Lung (tissue), 12 donors: ENCODE results near the gene HIBCH. TPM values are rescaled to one million over a fixed set of nuclear protein-coding genes. Genes with fewer than 3 reads are reported as not detected.

Experiments
- ATAC-seq: fragments of 200-7000 bp; cut with Tn5 transposase; one replicate; pipeline ENCODE4 v1.9.1; 2020; ENCODE audit warnings: moderate number of reproducible peaks; ENCODE audit not compliant: insufficient read depth, low FRiP score
- DNase-seq, 3 donors: peaks; one replicate each; pipeline ENCODE4 v3.0.0-alpha.2; 2013 to 2017
- H3K27ac ChIP-seq, 2 donors: one replicate each; pipeline ENCODE4 v1.5.1; 2013; ENCODE audit warnings: mild to moderate bottlenecking in 2 of 2, moderate library complexity in 2 of 2, control low read depth in 1 of 2, inconsistent platforms in 1 of 2, low read depth in 1 of 2, low read length in 1 of 2
- H3K27me3 ChIP-seq, 3 donors: one replicate each; pipeline ENCODE4 v1.5.1; 2013; ENCODE audit warnings: low read length in 2 of 3; ENCODE audit not compliant: control insufficient read depth in 3 of 3, insufficient read depth in 3 of 3
- H3K36me3 ChIP-seq, 4 donors: one replicate each; pipeline ENCODE4 v1.5.1; 2013; ENCODE audit warnings: low read length in 4 of 4, mild to moderate bottlenecking in 1 of 4, moderate library complexity in 1 of 4; ENCODE audit not compliant: control insufficient read depth in 4 of 4, insufficient read depth in 4 of 4
- H3K4me1 ChIP-seq, 5 donors: one replicate each; pipeline ENCODE4 v1.5.1; 2013; ENCODE audit warnings: low read length in 5 of 5, mild to moderate bottlenecking in 2 of 5, moderate library complexity in 1 of 5; ENCODE audit not compliant: control insufficient read depth in 5 of 5, insufficient read depth in 5 of 5
- H3K4me3 ChIP-seq: one replicate; pipeline ENCODE4 v1.5.1; 2013; ENCODE audit warnings: mild to moderate bottlenecking, control low read depth, moderate library complexity
- H3K9ac ChIP-seq, 2 donors: one replicate each; pipeline ENCODE4 v1.5.1; 2013; ENCODE audit warnings: low read length in 2 of 2, control low read depth in 1 of 2; ENCODE audit not compliant: insufficient read depth in 1 of 2
- H3K9me3 ChIP-seq, 4 donors: one replicate each; pipeline ENCODE4 v1.5.1; 2013; ENCODE audit warnings: low read length in 3 of 4, mild to moderate bottlenecking in 1 of 4, moderate library complexity in 1 of 4; ENCODE audit not compliant: control insufficient read depth in 4 of 4, insufficient read depth in 3 of 4
- CTCF ChIP-seq: IDR thresholded peaks from 2 replicates; pipeline ENCODE4 v1.5.1; 2012; ENCODE audit warnings: mild to moderate bottlenecking; ENCODE audit errors: control extremely low read depth, extremely low read depth
- WGBS, 2 donors: extraction: QIAGEN DNeasy Blood & Tissue Kit; methylation state at CpG; one replicate each; pipeline ENCODE4 v1.1.7; 2013; 5-methylcytosine and 5-hydroxymethylcytosine counted together
- polyA plus RNA-seq, 2 donors: library from polyadenylated mRNA; stranded (reverse); fragments of 200-250 nt; gene quantifications; one replicate each; pipeline ENCODE4 v1.2.1, GENCODE V29; 2013
- total RNA-seq, 2 donors: library from RNA; depleted of rRNA in 1 of 2; stranded (reverse); fragments of >200 nt in 1 of 2; gene quantifications; one replicate each; pipeline ENCODE4 v1.2.1, GENCODE V29; 2014 to 2021
- donor health status: control.
- donor health status: control.
- donor health status: Bipolar disorder and iron deficiency.
- donor health status: healthy.
- donor health status: DM: yes; HTN: yes; CAD: no.

HIBCH gene
- total and polyA plus RNA-seq, 4 donors: 14.2 to 50.0 (median 17.9) TPM

DNA sequence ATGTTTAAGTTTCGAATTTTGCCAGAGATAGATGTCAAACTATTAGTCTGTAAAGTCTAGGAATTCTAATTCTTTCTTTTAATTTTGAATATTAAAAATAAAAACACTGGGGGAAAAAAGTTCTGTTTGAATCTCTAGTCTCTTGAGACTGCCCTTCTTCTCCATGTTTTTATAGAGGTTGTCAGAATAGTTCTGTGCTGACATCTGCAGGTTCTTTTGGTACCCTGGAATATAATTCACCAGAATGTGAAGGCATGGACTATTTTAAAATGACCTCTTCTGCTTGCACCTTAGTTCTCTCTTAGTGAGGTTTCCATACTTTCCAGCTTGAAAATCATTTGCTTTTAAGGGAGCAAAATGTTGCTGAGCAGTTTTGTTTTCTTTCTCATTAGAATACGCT, 136.1 kb downstream of the HIBCH start:
- DNase-seq (no peak), ATAC-seq (no peak)
- no peaks in the 10 kb centered on the region for H3K36me3 ChIP-seq
- no peak overlapping the region for H3K4me3 ChIP-seq
- no peaks in the 10 kb centered on the region for H3K27me3 ChIP-seq
- no peak overlapping the region for H3K27ac ChIP-seq
- H3K9me3 ChIP-seq: no peaks in the 10 kb centered on the region
- TF ChIP-seq CTCF: no peak
- H3K4me1 ChIP-seq: peaks cover 0 to 13% (median 5%) of the 10 kb centered on the region in 5 donors
- no peak overlapping the region for H3K9ac ChIP-seq
- 64 to 91% methylated on average over 2 of the region's 2 CpGs for WGBS, 2 donors

GRCh38 chr2:190182071-190182524, 137.5 kb downstream of the HIBCH start:
- Histone ChIP-seq H3K36me3 (no peaks in the 10 kb centered on the region), H3K27ac (no peak overlapping the region), H3K4me1 (peaks cover 0 to 13% (median 5%) of the 10 kb centered on the region in 5 donors), H3K4me3 (no peak overlapping the region), H3K9me3 (no peaks in the 10 kb centered on the region), H3K9ac (no peak overlapping the region), H3K27me3 (no peaks in the 10 kb centered on the region)
- DNase-seq: no peak
- WGBS, 2 donors: 52 to 64% methylated on average over 3 of the region's 3 CpGs
- no peak for ATAC-seq
- no peak for TF ChIP-seq CTCF

GRCh38 chr2:190181123-190181669, 138.4 kb downstream of the HIBCH start:
- Histone ChIP-seq H3K4me1 (peaks cover 0 to 13% (median 5%) of the 10 kb centered on the region in 5 donors), H3K9ac (no peak overlapping the region), H3K36me3 (no peaks in the 10 kb centered on the region), H3K9me3 (no peaks in the 10 kb centered on the region), H3K4me3 (peak overlapping the region; percentile 50), H3K27me3 (no peaks in the 10 kb centered on the region), H3K27ac (peak overlapping the region; percentile 51 to 89)
- WGBS, 2 donors: 18 to 24% methylated on average over 11 of the region's 11 CpGs
- DNase-seq: no peak
- no peak for TF ChIP-seq CTCF
- no peak for ATAC-seq
